Measurements from ENCODE around the gene CPED1.

DNA sequence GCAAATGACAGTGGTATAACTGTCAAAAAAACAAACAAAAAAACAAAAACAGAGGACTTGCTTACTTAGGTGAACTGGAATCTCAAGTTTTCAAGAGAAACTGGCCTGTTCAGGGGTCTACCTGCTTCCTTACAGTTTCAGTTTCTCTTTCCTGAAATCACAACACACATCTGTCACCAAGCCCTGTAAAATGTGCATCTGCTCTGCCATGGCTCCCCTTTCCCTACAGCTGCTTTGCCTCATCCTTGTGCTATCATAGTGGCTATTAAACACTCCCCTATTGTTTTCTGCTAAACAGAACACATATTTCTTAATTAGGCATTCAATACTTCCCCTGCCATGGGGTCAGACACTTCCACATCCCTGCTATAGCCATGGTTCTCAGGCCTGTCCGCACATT is 37.6 kb downstream of the CPED1 start:
- TF ChIP-seq, protein P1, sequence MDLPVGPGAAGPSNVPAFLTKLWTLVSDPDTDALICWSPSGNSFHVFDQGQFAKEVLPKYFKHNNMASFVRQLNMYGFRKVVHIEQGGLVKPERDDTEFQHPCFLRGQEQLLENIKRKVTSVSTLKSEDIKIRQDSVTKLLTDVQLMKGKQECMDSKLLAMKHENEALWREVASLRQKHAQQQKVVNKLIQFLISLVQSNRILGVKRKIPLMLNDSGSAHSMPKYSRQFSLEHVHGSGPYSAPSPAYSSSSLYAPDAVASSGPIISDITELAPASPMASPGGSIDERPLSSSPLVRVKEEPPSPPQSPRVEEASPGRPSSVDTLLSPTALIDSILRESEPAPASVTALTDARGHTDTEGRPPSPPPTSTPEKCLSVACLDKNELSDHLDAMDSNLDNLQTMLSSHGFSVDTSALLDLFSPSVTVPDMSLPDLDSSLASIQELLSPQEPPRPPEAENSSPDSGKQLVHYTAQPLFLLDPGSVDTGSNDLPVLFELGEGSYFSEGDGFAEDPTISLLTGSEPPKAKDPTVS (IDR thresholded peaks at IDR 0.05; ENCODE audit: low read depth, low read length), result no peak
- TF ChIP-seq BRCA1 (IDR thresholded peaks at IDR 0.05; ENCODE audit: low read depth, low read length), result no peak
- no peak for TF ChIP-seq POLR2AphosphoS5 (IDR thresholded peaks at IDR 0.05; ENCODE audit: low read length)
- TF ChIP-seq POLR2A (IDR thresholded peaks at IDR 0.05; ENCODE audit: low read depth, low read length), result no peak
- TF ChIP-seq IKZF2 (IDR thresholded peaks at IDR 0.05), result no peak
